HS-5 (cell line): Measurements from ENCODE around the gene TMEM200A.
"Not testable (repeated sequence)": the region's sequence is repeated elsewhere in the genome, so short reads cannot be mapped to it uniquely, and the experiment has no call there.

Experiments
- DNase-seq: peaks from one replicate; pipeline ENCODE4 v3.0.0-alpha.2; 2012; ENCODE audit warnings: low read depth

The TMEM200A gene

GRCh38 chr6:130365166-130366106 lies at the start of gene TMEM200A:
TSS of gene TMEM200A (plus strand) at chr6:130366017. CDS start at chr6:130440423, 74,406 bp downstream.
- DNase-seq, result no peak

GRCh38 chr6:130320908-130321307 lies 44.9 kb upstream of the TMEM200A start:
- no peak for DNase-seq

DNA sequence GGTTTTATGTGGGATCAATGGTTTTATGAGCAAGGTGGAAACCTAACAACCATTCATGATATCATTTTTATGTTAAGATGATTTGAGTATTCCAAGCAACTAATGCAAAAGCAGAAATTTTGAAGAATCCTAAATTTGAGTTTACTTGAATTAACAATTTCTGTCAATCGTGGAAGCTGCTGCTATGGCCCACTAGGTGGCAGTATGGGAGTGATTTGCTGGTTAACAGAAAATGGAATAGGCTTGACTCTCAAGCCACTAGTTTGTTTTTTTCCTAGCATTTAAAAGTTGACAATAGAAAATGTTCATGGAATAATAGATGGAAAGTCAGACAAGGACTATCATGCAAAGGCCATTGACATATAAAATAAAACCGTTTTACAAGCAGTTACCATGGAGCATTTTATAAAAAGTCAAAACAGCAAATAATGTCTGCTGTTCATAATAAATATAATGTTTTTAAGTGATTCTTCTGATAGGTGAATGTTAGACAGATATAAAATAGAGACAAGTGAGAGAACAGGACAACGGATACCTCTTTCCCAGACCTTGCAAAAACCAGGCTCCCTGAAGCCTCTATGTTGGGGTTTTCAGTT lies 43.0 kb upstream of the TMEM200A start:
- DNase-seq, result peak; percentile 53

- peak; percentile 64 for DNase-seq
Measured at GRCh38 chr6:130324657-130325056, 41.2 kb upstream of the TMEM200A start.

- no peak for DNase-seq
Measured at GRCh38 chr6:130326496-130326895, 39.3 kb upstream of the TMEM200A start.

DNA sequence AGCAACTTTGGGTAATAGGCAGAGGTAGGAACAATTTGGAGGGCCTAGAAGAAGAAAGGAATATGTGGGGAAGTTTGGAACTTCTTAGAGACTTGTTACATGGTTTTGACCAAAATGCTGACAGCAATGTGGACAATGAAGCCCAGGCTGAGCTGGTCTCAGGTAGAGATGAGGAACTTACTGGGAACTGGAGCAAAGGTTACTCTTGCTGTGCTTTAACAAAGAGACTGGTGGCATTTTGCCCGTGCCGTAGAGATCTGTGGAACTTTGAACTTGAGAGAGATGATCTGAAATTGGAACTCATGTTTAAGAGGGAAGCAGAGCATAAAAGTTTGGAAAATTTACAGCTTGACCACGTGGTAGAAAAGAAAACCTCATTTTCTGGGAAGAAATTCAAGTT lies 28.3 kb upstream of the TMEM200A start:
- no peak for DNase-seq

- DNase-seq, result not testable (repeated sequence)
Measured at GRCh38 chr6:130346324-130346723, 19.5 kb upstream of the TMEM200A start.

- no peak for DNase-seq
Measured at GRCh38 chr6:130354322-130354721, 11.5 kb upstream of the TMEM200A start.

DNA sequence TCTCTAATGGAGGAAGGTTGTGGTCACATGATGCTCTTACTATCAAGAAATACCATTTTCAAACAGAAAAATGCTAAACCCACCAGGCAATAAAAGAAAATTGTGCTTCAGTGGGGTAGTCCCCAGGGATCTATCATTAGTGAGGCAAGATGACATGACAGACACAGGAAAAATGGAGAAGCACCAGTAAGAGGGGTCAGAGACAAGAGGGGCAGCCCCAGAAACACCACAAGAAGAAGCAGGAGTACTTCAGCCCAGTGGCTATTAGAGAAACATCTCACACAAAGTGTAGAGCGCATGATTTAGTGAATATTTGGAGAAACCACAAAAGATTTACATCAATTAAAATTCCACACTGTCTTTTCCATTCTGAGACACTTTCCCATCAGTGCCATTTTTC lies 10.2 kb upstream of the TMEM200A start:
- DNase-seq, result no peak

- no peak for DNase-seq
Measured at GRCh38 chr6:130357436-130357835, 8.4 kb upstream of the TMEM200A start.

GRCh38 chr6:130359736-130360135 lies 6.1 kb upstream of the TMEM200A start:
- no peak for DNase-seq

GRCh38 chr6:130362128-130362527 lies 3.7 kb upstream of the TMEM200A start:
- DNase-seq, result no peak

DNA sequence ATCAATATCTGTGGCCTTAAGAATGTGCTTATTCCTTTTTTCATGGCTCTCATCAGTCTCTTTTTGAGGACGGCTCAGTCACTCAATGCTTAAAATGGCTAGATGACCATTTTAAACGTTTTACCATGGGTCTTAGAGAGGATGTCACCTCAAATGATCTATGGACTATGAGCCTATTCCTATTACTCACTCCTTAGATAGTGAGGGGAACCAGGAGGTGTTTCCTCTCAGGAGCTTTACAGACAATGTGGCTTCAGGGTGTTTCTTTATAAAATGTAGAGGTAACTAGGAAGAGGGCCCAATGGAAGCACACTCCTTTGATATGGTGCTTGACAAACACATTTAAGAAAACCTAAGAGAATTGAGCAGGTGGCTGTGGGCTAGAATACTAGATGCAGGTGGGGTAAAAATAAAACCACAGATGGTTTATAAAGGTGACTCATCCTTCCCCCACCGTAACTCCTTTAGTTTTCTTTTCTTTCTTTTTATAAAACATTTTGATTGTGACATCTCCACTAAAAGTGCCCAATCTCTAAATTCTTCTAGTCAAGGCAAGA lies 1.5 kb upstream of the TMEM200A start:
- DNase-seq, result no peak

DNA sequence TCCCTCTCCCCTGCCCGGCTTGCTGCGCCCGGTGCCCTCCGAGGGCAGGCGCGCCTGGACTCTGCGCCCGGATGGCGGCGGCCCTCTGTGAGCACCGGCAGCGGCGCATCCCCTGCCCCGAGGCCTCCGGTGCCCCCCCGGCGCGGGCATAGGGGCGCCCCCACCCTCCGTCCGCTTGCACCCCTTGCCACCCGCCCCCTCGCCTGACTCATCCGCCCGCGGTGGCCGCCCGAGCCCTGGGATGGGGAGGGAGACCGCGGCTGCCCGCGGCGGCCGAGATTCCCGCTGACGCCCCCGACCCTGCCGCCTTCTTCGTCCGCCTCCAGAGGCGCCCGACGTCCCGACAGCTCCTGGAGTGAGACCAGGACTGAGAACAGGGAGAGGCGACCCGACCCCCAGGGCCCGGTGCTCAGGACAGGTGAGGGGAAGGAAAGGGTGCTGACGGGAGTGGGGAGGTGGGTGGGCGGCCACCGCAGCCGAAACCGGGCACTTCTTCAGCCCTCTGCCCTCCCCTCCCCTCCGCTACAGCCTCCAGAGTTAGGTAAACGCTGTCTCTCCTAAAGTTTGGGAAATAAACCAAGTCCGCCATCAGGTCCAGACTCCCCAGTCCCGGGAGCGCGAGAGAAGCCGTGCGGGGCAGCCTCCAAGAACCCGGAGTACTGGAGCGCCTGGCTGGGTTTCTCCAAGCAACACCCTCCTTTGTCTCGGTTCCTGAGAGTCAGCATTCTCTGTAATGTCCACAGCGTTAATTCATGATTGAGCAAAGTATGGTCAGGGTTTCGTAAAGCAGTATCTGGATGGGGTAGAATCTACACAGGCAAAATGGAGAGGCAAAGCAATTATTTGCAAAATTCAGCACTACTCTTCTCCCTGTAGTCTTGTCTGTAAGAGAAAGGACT lies 539 bp downstream of the TMEM200A start:
- no peak for DNase-seq

GRCh38 chr6:130367767-130368166 lies 1.9 kb downstream of the TMEM200A start:
- no peak for DNase-seq

- DNase-seq, result no peak
Measured at GRCh38 chr6:130368576-130368975, 2.8 kb downstream of the TMEM200A start.

DNA sequence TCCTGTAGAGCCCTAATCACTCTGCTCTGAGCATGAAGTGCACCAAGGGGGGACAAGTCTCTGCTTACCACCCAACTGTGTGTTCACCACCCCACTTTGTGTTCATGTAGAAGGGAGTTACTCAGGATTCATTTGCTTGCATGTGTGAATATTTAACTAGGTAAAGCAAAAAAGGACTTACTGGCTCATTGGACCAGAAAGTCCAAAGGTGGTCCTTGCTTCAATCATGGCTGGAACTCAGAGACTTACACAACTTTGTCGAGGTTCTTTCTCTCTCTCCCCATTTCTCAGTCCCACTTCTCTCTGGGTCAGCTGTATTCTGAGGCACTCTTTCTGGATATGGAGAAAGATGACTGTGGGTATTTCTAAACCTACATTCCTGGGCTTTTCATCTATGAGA lies 4.0 kb downstream of the TMEM200A start:
- DNase-seq, result no peak

GRCh38 chr6:130371921-130372420 lies 6.2 kb downstream of the TMEM200A start:
- no peak for DNase-seq

- DNase-seq, result no peak
Measured at GRCh38 chr6:130372786-130373185, 7.0 kb downstream of the TMEM200A start.

GRCh38 chr6:130373992-130374391 lies 8.2 kb downstream of the TMEM200A start:
- no peak for DNase-seq

- DNase-seq, result no peak
Measured at GRCh38 chr6:130376936-130377335, 11.1 kb downstream of the TMEM200A start.

- DNase-seq, result no peak
Measured at GRCh38 chr6:130377371-130377770, 11.6 kb downstream of the TMEM200A start.
